SU-DHL-6 (cell line): ENCODE data around the gene SGTB.

Source experiments
- H2AFZ ChIP-seq: fragments of 200-600 bp; sonication (generic); 2 replicates; pipeline ENCODE4 v1.6.1; 2014; ENCODE audit warnings: low read depth, mild to moderate bottlenecking, moderate library complexity, mixed read lengths, antibody characterized with exemption, low read length; ENCODE audit not compliant: severe bottlenecking
- H3F3A ChIP-seq: fragments of 200-600 bp; shearing (Covaris generic); 2 replicates; pipeline ENCODE4 v1.6.0; 2016; ENCODE audit warnings: antibody characterized with exemption, mild to moderate bottlenecking; ENCODE audit not compliant: insufficient read depth
- H3K27ac ChIP-seq: fragments of 200-600 bp; sonication (generic); 2 replicates; pipeline ENCODE4 v1.5.1; 2016; ENCODE audit warnings: low read depth, mild to moderate bottlenecking, low read length, moderate library complexity, mixed read lengths
- H3K27me3 ChIP-seq: fragments of 200-600 bp; sonication (generic), shearing (Covaris generic); 2 replicates; pipeline ENCODE4 v1.6.0; 2014; ENCODE audit warnings: mild to moderate bottlenecking, low read length
- H3K36me3 ChIP-seq: fragments of 200-600 bp; sonication (generic); 2 replicates; pipeline ENCODE4 v1.6.1; 2014; ENCODE audit warnings: mild to moderate bottlenecking, low read length, mixed read lengths
- H3K4me2 ChIP-seq: fragments of 300-600, 200-600 bp; shearing (Covaris generic), sonication (generic); 2 replicates; pipeline ENCODE4 v1.6.0; 2014; ENCODE audit warnings: low read length, low read depth, mild to moderate bottlenecking; ENCODE audit not compliant: poor library complexity, severe bottlenecking
- H3K4me3 ChIP-seq: fragments of 200-600 bp; sonication (generic); 2 replicates; pipeline ENCODE4 v1.5.1; 2014; ENCODE audit warnings: antibody characterized with exemption, low read length, mild to moderate bottlenecking, mixed read lengths; ENCODE audit not compliant: insufficient read depth, poor library complexity, severe bottlenecking
- H3K79me2 ChIP-seq: fragments of 200-600 bp; sonication (generic); 2 replicates; pipeline ENCODE4 v1.6.1; 2014; ENCODE audit warnings: mild to moderate bottlenecking, low read length, moderate library complexity; ENCODE audit not compliant: insufficient read depth
- H3K9ac ChIP-seq: fragments of 200-600 bp; sonication (generic); 2 replicates; pipeline ENCODE4 v1.7.0; 2014; ENCODE audit warnings: mild to moderate bottlenecking, low read length
- H3K9me2 ChIP-seq: fragments of 200-600 bp; sonication (generic); replicated peaks from 2 replicates; pipeline ENCODE4 v1.6.1; 2014; ENCODE audit warnings: low read length; ENCODE audit not compliant: insufficient read depth
- H3K9me3 ChIP-seq: fragments of 200-600 bp; sonication (generic); 2 replicates; pipeline ENCODE4 v1.6.1; 2014; ENCODE audit warnings: low read length, mixed read lengths; ENCODE audit not compliant: insufficient read depth
- H4K20me1 ChIP-seq: fragments of 200-600 bp; sonication (generic); 2 replicates; pipeline ENCODE4 v1.6.1; 2014; ENCODE audit warnings: low read depth, mild to moderate bottlenecking, antibody characterized with exemption, low read length, moderate library complexity, mixed read lengths
- EZH2phosphoT487 ChIP-seq: fragments of 200-600 bp; sonication (generic), shearing (Covaris generic); conservative IDR thresholded peaks from 2 replicates; pipeline ENCODE4 v1.6.1; 2018; ENCODE audit warnings: mild to moderate bottlenecking, antibody characterized with exemption, low read length, moderate library complexity, mixed read lengths
- TF ChIP-seq, protein P1 (sequence below): fragments of 200-600 bp; sonication (generic); IDR thresholded peaks from one replicate; pipeline ENCODE4 v1.5.1; 2017; ENCODE audit warnings: antibody characterized with exemption, mild to moderate bottlenecking, low read length, moderate library complexity; ENCODE audit not compliant: insufficient read depth, poor library complexity, severe bottlenecking

SGTB gene

GRCh38 chr5:65702036-65702435, 19.9 kb downstream of the SGTB start:
- no peak overlapping the region for H3K9ac ChIP-seq

DNA sequence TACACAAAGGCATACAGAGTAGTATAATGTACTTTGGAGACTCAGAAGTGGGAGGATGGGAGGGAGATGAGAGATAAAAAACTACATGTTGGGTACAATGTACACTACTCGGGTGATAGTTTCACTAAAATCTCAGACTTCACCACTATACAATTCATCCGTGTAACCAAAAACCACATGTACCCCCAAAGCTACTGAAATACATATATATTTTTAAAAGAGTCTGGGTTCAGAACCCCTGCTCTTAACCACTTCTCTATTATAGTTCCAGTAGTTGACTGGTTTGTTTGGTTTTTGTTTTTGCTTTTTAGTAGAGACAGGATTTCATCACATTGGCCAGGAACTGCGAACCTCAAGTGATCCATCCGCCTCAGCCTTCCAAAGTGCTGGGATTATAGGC, 22.6 kb downstream of the SGTB start:
- Histone ChIP-seq H3K4me3 (no peak overlapping the region), H3K36me3 (peaks cover 4% of the 10 kb centered on the region; the same call in 1 of the 2 replicates), H3K9me2 (no peaks in the 10 kb centered on the region), H3K27ac (no peak overlapping the region), H4K20me1 (no peaks in the 10 kb centered on the region), H3F3A (no peaks in the 10 kb centered on the region), H3K79me2 (no peaks in the 10 kb centered on the region), H2AFZ (no peak overlapping the region), H3K4me2 (no peak overlapping the region), H3K27me3 (no peaks in the 10 kb centered on the region), H3K9me3 (no peaks in the 10 kb centered on the region), H3K9ac (no peak overlapping the region)
- TF ChIP-seq EZH2phosphoT487: no peak
- TF ChIP-seq, protein P1, sequence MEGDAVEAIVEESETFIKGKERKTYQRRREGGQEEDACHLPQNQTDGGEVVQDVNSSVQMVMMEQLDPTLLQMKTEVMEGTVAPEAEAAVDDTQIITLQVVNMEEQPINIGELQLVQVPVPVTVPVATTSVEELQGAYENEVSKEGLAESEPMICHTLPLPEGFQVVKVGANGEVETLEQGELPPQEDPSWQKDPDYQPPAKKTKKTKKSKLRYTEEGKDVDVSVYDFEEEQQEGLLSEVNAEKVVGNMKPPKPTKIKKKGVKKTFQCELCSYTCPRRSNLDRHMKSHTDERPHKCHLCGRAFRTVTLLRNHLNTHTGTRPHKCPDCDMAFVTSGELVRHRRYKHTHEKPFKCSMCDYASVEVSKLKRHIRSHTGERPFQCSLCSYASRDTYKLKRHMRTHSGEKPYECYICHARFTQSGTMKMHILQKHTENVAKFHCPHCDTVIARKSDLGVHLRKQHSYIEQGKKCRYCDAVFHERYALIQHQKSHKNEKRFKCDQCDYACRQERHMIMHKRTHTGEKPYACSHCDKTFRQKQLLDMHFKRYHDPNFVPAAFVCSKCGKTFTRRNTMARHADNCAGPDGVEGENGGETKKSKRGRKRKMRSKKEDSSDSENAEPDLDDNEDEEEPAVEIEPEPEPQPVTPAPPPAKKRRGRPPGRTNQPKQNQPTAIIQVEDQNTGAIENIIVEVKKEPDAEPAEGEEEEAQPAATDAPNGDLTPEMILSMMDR: no peak

More at GRCh38 chr5:65702036-65702435, 19.9 kb downstream of the SGTB start:
- H3K9me2 ChIP-seq: no peaks in the 10 kb centered on the region
- no peak overlapping the region for H3K27ac ChIP-seq
- no peak for TF ChIP-seq EZH2phosphoT487
- TF ChIP-seq, protein P1: no peak
- H3K36me3 ChIP-seq: peaks cover 4% of the 10 kb centered on the region; the same call in 1 of the 2 replicates
- H3F3A ChIP-seq: no peaks in the 10 kb centered on the region
- no peaks in the 10 kb centered on the region for H3K27me3 ChIP-seq
- no peaks in the 10 kb centered on the region for H3K79me2 ChIP-seq
- no peaks in the 10 kb centered on the region for H3K9me3 ChIP-seq
- no peak overlapping the region for H3K4me2 ChIP-seq
- H2AFZ ChIP-seq: no peak overlapping the region
- H3K4me3 ChIP-seq: no peak overlapping the region
- no peaks in the 10 kb centered on the region for H4K20me1 ChIP-seq

DNA sequence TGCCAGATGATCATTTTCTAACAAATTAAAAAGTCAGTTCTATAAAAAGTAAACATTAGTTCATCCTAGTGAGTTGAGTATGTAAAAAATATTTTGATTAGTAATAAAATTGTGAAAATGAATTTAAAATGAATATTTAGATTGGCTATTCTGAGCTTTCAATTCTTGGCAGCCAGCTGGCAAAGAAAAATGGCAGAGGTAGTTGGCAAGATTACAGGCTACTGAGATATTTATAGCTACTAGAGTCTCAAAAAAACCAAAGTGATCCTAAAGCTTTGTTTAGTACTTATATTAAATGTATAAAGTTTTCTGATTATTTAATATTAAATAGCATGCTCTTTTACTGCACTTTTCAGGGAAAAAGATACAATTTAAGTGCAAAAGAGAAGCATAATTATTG, 25.0 kb downstream of the SGTB start:
- no peak overlapping the region for H3K4me3 ChIP-seq
- no peaks in the 10 kb centered on the region for H3F3A ChIP-seq
- no peak overlapping the region for H3K27ac ChIP-seq
- H2AFZ ChIP-seq: no peak overlapping the region
- H4K20me1 ChIP-seq: no peaks in the 10 kb centered on the region
- H3K9ac ChIP-seq: no peak overlapping the region
- no peaks in the 10 kb centered on the region for H3K27me3 ChIP-seq
- no peaks in the 10 kb centered on the region for H3K9me3 ChIP-seq
- H3K9me2 ChIP-seq: no peaks in the 10 kb centered on the region
- peaks cover 4% of the 10 kb centered on the region; the same call in 1 of the 2 replicates for H3K36me3 ChIP-seq
- H3K4me2 ChIP-seq: no peak overlapping the region
- no peaks in the 10 kb centered on the region for H3K79me2 ChIP-seq
- TF ChIP-seq, protein P1: no peak
- TF ChIP-seq EZH2phosphoT487: no peak

DNA sequence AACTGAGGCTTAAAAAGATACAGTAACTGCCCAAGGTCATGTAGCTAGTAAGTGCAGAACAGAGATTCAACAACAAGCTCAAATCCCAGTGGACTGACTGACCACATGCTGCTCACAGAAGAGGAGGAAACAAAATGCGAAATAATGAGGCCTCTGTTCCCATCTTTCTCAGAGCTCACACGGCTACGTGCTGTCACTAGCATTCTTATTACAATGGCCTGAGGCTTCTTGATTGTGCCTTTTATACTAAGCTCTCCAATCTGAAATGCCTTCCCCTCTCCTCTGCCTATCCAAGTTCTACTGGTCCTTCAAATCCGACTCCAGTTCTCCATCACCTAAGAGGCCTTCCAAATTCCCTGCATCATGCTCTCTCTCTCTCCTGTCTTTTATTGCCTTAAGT, 26.0 kb downstream of the SGTB start:
- Histone ChIP-seq H3K9me3 (no peaks in the 10 kb centered on the region), H3F3A (no peaks in the 10 kb centered on the region), H3K9me2 (no peaks in the 10 kb centered on the region), H3K4me3 (no peak overlapping the region), H3K79me2 (no peaks in the 10 kb centered on the region), H3K4me2 (no peak overlapping the region), H4K20me1 (no peaks in the 10 kb centered on the region), H2AFZ (no peak overlapping the region), H3K36me3 (peaks cover 4% of the 10 kb centered on the region; the same call in 1 of the 2 replicates), H3K27ac (no peak overlapping the region), H3K27me3 (no peaks in the 10 kb centered on the region), H3K9ac (no peak overlapping the region)
- no peak for TF ChIP-seq EZH2phosphoT487
- TF ChIP-seq, protein P1: no peak
